Activated CD8-positive, alpha-beta T cell treated with anti-CD3 and anti-CD28 coated beads for 36 hours (primary cell): Measurements from ENCODE around the gene KREMEN1. TPM values are rescaled to one million over a fixed set of nuclear protein-coding genes. Genes with fewer than 3 reads are reported as not detected.

Experiments used
- ATAC-seq: fragments of 200-7000 bp; cut with Tn5 transposase; one replicate; pipeline ENCODE4 v1.10.0; 2021; ENCODE audit warnings: mild to moderate bottlenecking, moderate library complexity
- CTCF ChIA-PET: fragments of 350-600 bp; sonication (Branson Sonifier 250); formaldehyde crosslinking; loops from one replicate; lab custom pipeline; 2021; ENCODE audit warnings: antibody characterized with exemption; lab: Charles Lee
- POLR2A ChIA-PET: fragments of 350-600 bp; sonication (Branson Sonifier 250); formaldehyde crosslinking; loops from one replicate; lab custom pipeline; 2021; ENCODE audit warnings: antibody characterized with exemption; lab: Charles Lee
- DNase-seq: peaks from one replicate; pipeline ENCODE4 v3.0.0-alpha.2; 2020
- H3K27ac Mint-ChIP-seq: one replicate; pipeline ENCODE4 v1.8.0; 2021; ENCODE audit warnings: mild to moderate bottlenecking, mixed read lengths
- H3K27me3 Mint-ChIP-seq: one replicate; pipeline ENCODE4 v1.8.0; 2021; ENCODE audit warnings: mixed read lengths
- H3K36me3 Mint-ChIP-seq: one replicate; pipeline ENCODE4 v1.8.0; 2021; ENCODE audit warnings: low read depth, mixed read lengths
- H3K4me1 Mint-ChIP-seq: one replicate; pipeline ENCODE4 v1.8.0; 2021; ENCODE audit warnings: low read depth, mixed read lengths
- H3K4me3 Mint-ChIP-seq: one replicate; pipeline ENCODE4 v1.8.0; 2021; ENCODE audit warnings: mild to moderate bottlenecking, moderate library complexity, mixed read lengths
- H3K9me3 Mint-ChIP-seq: one replicate; pipeline ENCODE4 v1.8.0; 2021; ENCODE audit warnings: mixed read lengths
- intact Hi-C: fragments of 100-400 bp; cut with micrococcal nuclease; formaldehyde crosslinking; loops from one replicate; pipeline ENCODE4 v1.10.0; 2022
- total RNA-seq, 2 experiments: library from RNA; stranded (reverse); gene quantifications; one replicate each; pipeline ENCODE4 v1.2.3, GENCODE V29; 2021
- TF ChIP-seq, protein P1 (sequence below): fragments of 200-600 bp; IDR thresholded peaks from one replicate; pipeline ENCODE4 v1.8.0; 2022; ENCODE audit warnings: antibody characterized with exemption, mild to moderate bottlenecking

The KREMEN1 gene
- total RNA-seq, 2 experiments from 2014 or later = 0.11 to 0.43 TPM

DNA sequence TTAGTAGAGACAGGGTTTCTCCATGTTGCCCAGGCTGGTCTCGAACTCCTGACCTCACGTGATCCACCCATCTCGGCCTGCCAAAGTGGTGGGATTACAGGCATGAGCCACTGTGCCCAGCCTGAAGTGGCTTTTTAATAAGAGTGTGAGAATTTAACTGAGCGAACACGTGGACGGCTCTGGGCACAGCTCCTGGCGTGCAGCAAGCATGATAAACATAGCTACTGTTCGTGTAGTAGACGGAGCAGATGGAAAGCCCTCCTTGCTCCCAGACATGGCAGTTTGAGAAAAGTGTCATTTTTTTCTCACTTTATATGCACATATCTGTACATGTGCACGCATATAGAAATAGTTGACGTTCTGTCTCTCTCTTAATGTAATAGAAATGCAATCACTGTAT is 139.9 kb downstream of the KREMEN1 start:
- Mint-ChIP-seq H3K27me3 (peaks cover 3% of the 10 kb centered on the region), H3K27ac (no peak overlapping the region), H3K4me3 (no peak overlapping the region), H3K4me1 (no peaks in the 10 kb centered on the region), H3K9me3 (no peaks in the 10 kb centered on the region), H3K36me3 (no peaks in the 10 kb centered on the region)
- no peak for DNase-seq
- CTCF ChIA-PET = interaction anchor here (1.6 kb wide), 1 partner anchor 33 kb away, joined by 5 read pairs; no protein-coding TSS in a partner anchor
- TF ChIP-seq, protein P1, sequence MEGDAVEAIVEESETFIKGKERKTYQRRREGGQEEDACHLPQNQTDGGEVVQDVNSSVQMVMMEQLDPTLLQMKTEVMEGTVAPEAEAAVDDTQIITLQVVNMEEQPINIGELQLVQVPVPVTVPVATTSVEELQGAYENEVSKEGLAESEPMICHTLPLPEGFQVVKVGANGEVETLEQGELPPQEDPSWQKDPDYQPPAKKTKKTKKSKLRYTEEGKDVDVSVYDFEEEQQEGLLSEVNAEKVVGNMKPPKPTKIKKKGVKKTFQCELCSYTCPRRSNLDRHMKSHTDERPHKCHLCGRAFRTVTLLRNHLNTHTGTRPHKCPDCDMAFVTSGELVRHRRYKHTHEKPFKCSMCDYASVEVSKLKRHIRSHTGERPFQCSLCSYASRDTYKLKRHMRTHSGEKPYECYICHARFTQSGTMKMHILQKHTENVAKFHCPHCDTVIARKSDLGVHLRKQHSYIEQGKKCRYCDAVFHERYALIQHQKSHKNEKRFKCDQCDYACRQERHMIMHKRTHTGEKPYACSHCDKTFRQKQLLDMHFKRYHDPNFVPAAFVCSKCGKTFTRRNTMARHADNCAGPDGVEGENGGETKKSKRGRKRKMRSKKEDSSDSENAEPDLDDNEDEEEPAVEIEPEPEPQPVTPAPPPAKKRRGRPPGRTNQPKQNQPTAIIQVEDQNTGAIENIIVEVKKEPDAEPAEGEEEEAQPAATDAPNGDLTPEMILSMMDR = no peak
- POLR2A ChIA-PET = no interaction called here
- ATAC-seq = no peak
- intact Hi-C loops = no loop called here

DNA sequence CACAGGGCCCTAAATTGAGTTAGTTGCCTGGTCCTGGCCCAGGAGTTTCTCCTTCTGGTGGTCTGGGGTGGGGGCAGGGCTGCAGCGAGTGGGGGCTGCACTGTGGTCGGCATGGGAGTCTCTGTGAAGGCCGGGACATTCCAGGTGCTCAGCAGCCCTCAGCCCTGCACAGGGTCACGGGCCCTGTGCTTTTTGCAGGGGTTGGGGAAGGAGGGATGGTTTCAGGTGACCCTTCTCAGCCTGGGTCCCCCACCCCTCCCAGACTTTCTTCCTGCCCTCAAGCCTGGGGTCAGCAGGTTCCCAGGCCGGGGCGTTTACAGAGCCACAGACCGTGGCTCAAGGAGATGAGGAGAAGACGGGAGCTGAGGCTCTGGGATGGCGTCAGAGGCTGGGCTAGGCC is 140.7 kb downstream of the KREMEN1 start:
- H3K4me3 Mint-ChIP-seq = no peak overlapping the region
- intact Hi-C loops = no loop called here
- H3K9me3 Mint-ChIP-seq = no peaks in the 10 kb centered on the region

DNA sequence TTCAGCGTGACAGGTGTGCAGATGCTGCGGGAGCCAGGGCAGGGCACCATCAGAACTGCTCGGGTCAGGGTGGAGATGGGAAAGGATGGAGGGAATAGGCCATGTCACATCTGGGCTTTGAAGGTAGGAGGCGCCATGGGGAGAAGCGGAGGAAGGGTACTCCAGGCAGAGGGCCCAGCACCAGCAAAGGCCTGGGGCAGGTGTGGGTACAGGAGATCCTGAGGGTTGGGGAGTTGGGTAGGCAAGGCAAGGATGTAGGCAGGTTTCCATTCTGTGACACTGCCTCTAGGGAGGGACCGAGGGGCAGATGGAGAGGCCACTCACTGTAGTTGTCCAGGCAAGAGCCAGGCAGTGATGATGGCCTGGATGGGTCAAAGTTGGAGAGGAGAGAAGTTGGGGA is 141.4 kb downstream of the KREMEN1 start:
- H3K27ac Mint-ChIP-seq = no peak overlapping the region
- TF ChIP-seq, protein P1 = no peak
- H3K36me3 Mint-ChIP-seq = no peaks in the 10 kb centered on the region
- POLR2A ChIA-PET = no interaction called here
- CTCF ChIA-PET = no interaction called here
- no peaks in the 10 kb centered on the region for H3K9me3 Mint-ChIP-seq
- ATAC-seq (no peak), DNase-seq (no peak)
- H3K27me3 Mint-ChIP-seq = no peaks in the 10 kb centered on the region
- intact Hi-C loops = no loop called here
- no peak overlapping the region for H3K4me3 Mint-ChIP-seq
- H3K4me1 Mint-ChIP-seq = no peaks in the 10 kb centered on the region

More for the DNA sequence above, 140.7 kb downstream of the KREMEN1 start:
- TF ChIP-seq, protein P1 = no peak
- POLR2A ChIA-PET = no interaction called here
- H3K27me3 Mint-ChIP-seq = no peaks in the 10 kb centered on the region
- DNase-seq = no peak
- H3K36me3 Mint-ChIP-seq = no peaks in the 10 kb centered on the region
- H3K27ac Mint-ChIP-seq = no peak overlapping the region
- ATAC-seq = no peak
- H3K4me1 Mint-ChIP-seq = no peaks in the 10 kb centered on the region
- CTCF ChIA-PET = interaction anchor here (1.6 kb wide), 1 partner anchor 32 kb away, joined by 5 read pairs; no protein-coding TSS in a partner anchor

DNA sequence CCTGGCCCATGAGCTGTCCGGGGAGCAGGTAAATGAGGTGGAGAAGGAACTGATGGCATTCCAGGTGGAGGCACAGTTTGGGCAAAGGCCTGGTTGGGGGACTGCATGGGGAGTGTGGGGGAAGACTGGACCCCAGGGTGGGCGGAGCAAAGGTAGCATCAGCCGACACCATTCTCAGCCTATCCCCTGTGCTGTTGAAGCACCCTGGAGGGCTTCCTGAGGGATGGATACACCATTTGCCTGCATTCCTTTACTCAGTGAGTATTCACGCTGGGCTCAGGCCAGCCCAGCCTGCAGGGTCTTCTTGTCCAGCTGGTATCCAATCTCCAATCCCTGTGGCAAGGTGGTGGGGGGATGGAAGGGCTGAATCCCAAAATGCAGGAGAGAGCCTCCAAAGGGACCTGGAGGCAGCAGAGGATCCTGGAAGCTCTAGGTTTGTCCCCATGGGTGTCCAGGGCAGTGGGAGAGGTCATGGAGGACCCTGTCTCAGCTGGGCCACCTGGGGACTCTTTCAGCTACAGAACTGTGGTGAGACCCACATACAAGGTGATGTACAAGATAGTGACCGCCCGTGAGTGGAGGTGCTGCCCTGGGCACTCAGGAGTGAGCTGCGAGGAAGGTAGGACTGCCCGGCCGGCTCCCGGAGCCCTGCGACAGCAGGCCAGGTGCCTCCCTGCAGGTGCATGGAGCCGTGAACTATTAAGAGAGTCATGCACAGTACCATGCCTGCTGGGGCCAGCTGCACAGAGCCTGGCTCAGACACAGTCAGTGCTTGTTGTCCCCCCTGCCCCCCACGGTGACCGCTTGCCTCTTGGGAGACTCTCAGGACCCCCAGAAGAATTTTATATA is 142.4 kb downstream of the KREMEN1 start:
- ChIA-PET POLR2A (no interaction called here), CTCF (interaction anchor here (1.1 kb wide), 1 partner anchor 36 kb away, joined by 3 read pairs; no protein-coding TSS in a partner anchor)
- Mint-ChIP-seq H3K36me3 (no peaks in the 10 kb centered on the region), H3K9me3 (no peaks in the 10 kb centered on the region), H3K4me3 (no peak overlapping the region), H3K27ac (no peak overlapping the region), H3K4me1 (no peaks in the 10 kb centered on the region), H3K27me3 (no peaks in the 10 kb centered on the region)
- ATAC-seq (no peak), DNase-seq (no peak)
- intact Hi-C loops = no loop called here
- TF ChIP-seq, protein P1 = no peak
